CD4-positive, alpha-beta memory T cell (primary cell): ENCODE measurements around the gene RNF145. TPM values are rescaled to one million over a fixed set of nuclear protein-coding genes. Genes with fewer than 3 reads are reported as not detected.
A peak's percentile ranks its signal among the peaks of the same experiment; 100 is the strongest.

Experiments
- CTCF ChIA-PET: fragments of 350-600 bp; sonication (Branson Sonifier 250); formaldehyde crosslinking; loops from one replicate; lab custom pipeline; 2021; ENCODE audit warnings: inconsistent platforms; ENCODE audit not compliant: partially characterized antibody; lab: Charles Lee
- POLR2A ChIA-PET: fragments of 350-600 bp; sonication (Branson Sonifier 250); formaldehyde crosslinking; loops from one replicate; lab custom pipeline; 2021; ENCODE audit not compliant: partially characterized antibody; lab: Charles Lee
- DNase-seq, 5 donors: peaks; one replicate each; pipeline versions ENCODE4 v3.0.0 to v3.0.0-alpha.2; 2020 to 2022; ENCODE audit warnings: mixed read lengths in 1 of 5
- H3K27ac ChIP-seq: one replicate; pipeline ENCODE4 v1.7.0; 2013; ENCODE audit warnings: low read depth, low read length
- H3K27me3 ChIP-seq: 2 replicates; pipeline ENCODE4 v1.7.0; 2013; ENCODE audit warnings: mild to moderate bottlenecking, low read length, moderate library complexity; ENCODE audit not compliant: insufficient read depth
- H3K36me3 ChIP-seq: 2 replicates; pipeline ENCODE4 v1.7.0; 2013; ENCODE audit warnings: mild to moderate bottlenecking, low read length, moderate library complexity; ENCODE audit not compliant: insufficient read depth
- H3K4me1 ChIP-seq: 2 replicates; pipeline ENCODE4 v1.7.0; 2013; ENCODE audit warnings: mild to moderate bottlenecking, low read length, moderate library complexity; ENCODE audit not compliant: insufficient read depth
- H3K4me3 ChIP-seq, 2 donors: one replicate each; pipeline ENCODE4 v1.7.0; 2013; ENCODE audit warnings: low read length in 2 of 2, mild to moderate bottlenecking in 1 of 2
- H3K9me3 ChIP-seq, 2 donors: one replicate each; pipeline ENCODE4 v1.7.0; 2013; ENCODE audit warnings: low read length in 2 of 2, control low read depth in 1 of 2; ENCODE audit not compliant: control insufficient read depth in 1 of 2
- H3K27ac Mint-ChIP-seq, 7 donors: one replicate each; pipeline ENCODE4 v1.8.0; 2020 to 2021; ENCODE audit warnings: mixed read lengths in 7 of 7, mild to moderate bottlenecking in 6 of 7, inconsistent platforms in 3 of 7, moderate library complexity in 3 of 7
- H3K27me3 Mint-ChIP-seq, 2 donors: one replicate each; pipeline ENCODE4 v1.8.0; 2020 to 2021; ENCODE audit warnings: mixed read lengths in 2 of 2
- H3K36me3 Mint-ChIP-seq, 2 donors: one replicate each; pipeline ENCODE4 v1.8.0; 2020 to 2021; ENCODE audit warnings: mixed read lengths in 2 of 2, inconsistent platforms in 1 of 2, mild to moderate bottlenecking in 1 of 2
- H3K4me1 Mint-ChIP-seq, 4 donors: one replicate each; pipeline ENCODE4 v1.8.0; 2020 to 2021; ENCODE audit warnings: mixed read lengths in 4 of 4, mild to moderate bottlenecking in 1 of 4
- H3K4me3 Mint-ChIP-seq, 8 donors: one replicate each; pipeline ENCODE4 v1.8.0; 2020 to 2021; ENCODE audit warnings: mixed read lengths in 8 of 8, mild to moderate bottlenecking in 7 of 8, moderate library complexity in 6 of 8, inconsistent platforms in 3 of 8
- H3K9me3 Mint-ChIP-seq, 8 donors: one replicate each; pipeline ENCODE4 v1.8.0; 2020 to 2021; ENCODE audit warnings: mixed read lengths in 8 of 8, mild to moderate bottlenecking in 5 of 8, inconsistent platforms in 3 of 8, moderate library complexity in 1 of 8
- intact Hi-C: fragments of 100-400 bp; cut with micrococcal nuclease; formaldehyde crosslinking; loops from one replicate; pipeline ENCODE4 v1.15.1; 2023
- polyA plus RNA-seq, 2 donors: library from polyadenylated mRNA; unstranded; fragments of 300-500 nt; fragmentation: Illumina TruSeq; gene quantifications; one replicate each; pipeline ENCODE4 v1.2.3, GENCODE V29; 2021
- total RNA-seq, 2 experiments: library from RNA; stranded (reverse); gene quantifications; one replicate each; pipeline ENCODE4 v1.2.3, GENCODE V29; 2021

The RNF145 gene
- total and polyA plus RNA-seq, 4 experiments from 2014 or later = 13.1 to 67.8 (median 39.6) TPM

DNA sequence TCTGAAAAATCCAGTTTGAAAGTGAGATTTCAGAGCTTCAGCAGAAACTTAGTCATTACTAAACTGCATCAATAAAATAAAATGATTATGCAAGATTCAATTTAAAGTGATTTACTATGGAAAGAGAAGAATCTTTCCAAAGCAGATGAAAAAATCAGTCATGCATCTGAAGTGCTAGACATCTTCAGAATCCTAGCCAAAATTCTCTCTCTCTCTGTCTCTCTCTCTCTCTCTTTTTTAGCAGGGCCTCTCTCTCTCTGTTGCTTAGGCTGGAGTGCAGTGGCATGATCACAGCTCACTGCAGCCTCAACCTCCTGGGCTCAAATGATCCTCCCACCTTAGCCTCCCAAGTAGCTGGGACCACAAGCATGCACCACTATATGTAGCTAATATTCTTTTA, 35.5 kb upstream of the RNF145 start:
- Mint-ChIP-seq H3K27me3 (peaks cover 3 to 13% of the 10 kb centered on the region in 2 donors), H3K36me3 (no peaks in the 10 kb centered on the region), H3K27ac (no peak overlapping the region), H3K9me3 (no peaks in the 10 kb centered on the region), H3K4me3 (no peak overlapping the region), H3K4me1 (peaks cover 11 to 20% (median 13%) of the 10 kb centered on the region in 4 donors)
- Histone ChIP-seq H3K4me1 (peaks cover 15% of the 10 kb centered on the region), H3K27me3 (no peaks in the 10 kb centered on the region), H3K27ac (no peak overlapping the region), H3K36me3 (no peaks in the 10 kb centered on the region), H3K4me3 (no peak overlapping the region), H3K9me3 (no peaks in the 10 kb centered on the region)
- ChIA-PET POLR2A (interaction anchor here (0.9 kb wide), 1 partner anchor 38 kb away, joined by 3 read pairs; no protein-coding TSS in a partner anchor), CTCF (interaction anchor here (2.1 kb wide), 1 partner anchor 88 kb away, joined by 9 read pairs; no protein-coding TSS in a partner anchor)
- intact Hi-C loops = no loop called here
- DNase-seq = no peak

DNA sequence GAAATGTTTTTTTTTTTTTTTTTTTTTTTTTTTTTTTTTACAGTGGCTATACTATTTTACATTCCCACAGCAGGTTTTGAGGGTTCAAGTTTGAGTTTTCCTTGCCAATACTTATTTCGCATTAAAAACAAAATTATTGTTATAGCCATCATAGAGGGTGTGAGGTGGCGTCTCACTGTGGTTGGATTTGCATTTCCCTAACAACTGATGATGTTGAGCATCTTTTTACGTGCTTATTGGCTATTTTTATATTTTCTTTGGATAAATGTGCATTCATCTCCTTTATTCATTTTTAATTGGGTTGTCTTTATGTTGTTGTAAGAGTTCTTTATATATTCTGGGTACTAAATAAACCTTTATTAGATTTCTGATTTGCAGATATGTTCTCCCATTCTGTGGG, 34.8 kb upstream of the RNF145 start:
- H3K27ac ChIP-seq = no peak overlapping the region
- no peak overlapping the region for H3K4me3 ChIP-seq
- H3K27me3 ChIP-seq = no peaks in the 10 kb centered on the region
- intact Hi-C loops = no loop called here
- H3K4me1 ChIP-seq = peaks cover 15% of the 10 kb centered on the region
- no peak overlapping the region for H3K4me3 Mint-ChIP-seq
- POLR2A ChIA-PET = no interaction called here
- DNase-seq = no peak
- no peaks in the 10 kb centered on the region for H3K36me3 ChIP-seq
- peaks cover 11 to 20% (median 13%) of the 10 kb centered on the region in 4 donors for H3K4me1 Mint-ChIP-seq
- H3K9me3 Mint-ChIP-seq = no peaks in the 10 kb centered on the region
- H3K27me3 Mint-ChIP-seq = peaks cover 3 to 12% of the 10 kb centered on the region in 2 donors
- no peak overlapping the region for H3K27ac Mint-ChIP-seq
- H3K9me3 ChIP-seq = no peaks in the 10 kb centered on the region
- CTCF ChIA-PET = interaction anchor here (2.1 kb wide), 1 partner anchor 88 kb away, joined by 9 read pairs; no protein-coding TSS in a partner anchor
- no peaks in the 10 kb centered on the region for H3K36me3 Mint-ChIP-seq

GRCh38 chr5:159243385-159243784, 34.0 kb upstream of the RNF145 start:
- H3K27ac ChIP-seq = no peak overlapping the region
- H3K4me3 ChIP-seq = no peak overlapping the region
- ChIA-PET POLR2A (interaction anchor here (0.8 to 1.3 kb wide), 2 partner anchors 36 to 68 kb away, joined by 3 to 6 read pairs; no protein-coding TSS in a partner anchor), CTCF (interaction anchor here (1.4 to 1.7 kb wide), 2 partner anchors 42 to 86 kb away, joined by 3 to 6 read pairs; no protein-coding TSS in a partner anchor)
- Mint-ChIP-seq H3K4me3 (no peak overlapping the region), H3K9me3 (no peaks in the 10 kb centered on the region), H3K4me1 (peaks cover 11 to 20% (median 13%) of the 10 kb centered on the region in 4 donors), H3K27me3 (peaks cover 2 to 7% of the 10 kb centered on the region in 2 donors), H3K36me3 (no peaks in the 10 kb centered on the region), H3K27ac (no peak overlapping the region)
- intact Hi-C loops = loop anchor here (2.0 kb wide), 1 partner anchor 35 kb away; the partner anchor contains the start of gene RNF145
- no peaks in the 10 kb centered on the region for H3K27me3 ChIP-seq
- DNase-seq = no peak
- H3K36me3 ChIP-seq = no peaks in the 10 kb centered on the region
- H3K4me1 ChIP-seq = peaks cover 15% of the 10 kb centered on the region
- H3K9me3 ChIP-seq = no peaks in the 10 kb centered on the region

- H3K36me3 Mint-ChIP-seq = no peaks in the 10 kb centered on the region
- Histone ChIP-seq H3K36me3 (no peaks in the 10 kb centered on the region), H3K4me3 (no peak overlapping the region), H3K9me3 (no peaks in the 10 kb centered on the region), H3K4me1 (peaks cover 15% of the 10 kb centered on the region), H3K27ac (no peak overlapping the region), H3K27me3 (no peaks in the 10 kb centered on the region)
- H3K27me3 Mint-ChIP-seq = peaks cover 2 to 4% of the 10 kb centered on the region in 2 donors
- intact Hi-C loops = loop anchor here (2.0 kb wide), 1 partner anchor 34 kb away; the partner anchor contains the start of gene RNF145
- POLR2A ChIA-PET = interaction anchor here (0.8 to 1.3 kb wide), 3 partner anchors 19 to 67 kb away, joined by 3 to 6 read pairs (median 3); no protein-coding TSS in a partner anchor
- peak overlapping the region in 1 of 7 donors; percentile 44 for H3K27ac Mint-ChIP-seq
- DNase-seq = no peak
- H3K9me3 Mint-ChIP-seq = no peaks in the 10 kb centered on the region
- CTCF ChIA-PET = interaction anchor here (1.4 to 1.7 kb wide), 2 partner anchors 42 to 86 kb away, joined by 3 to 6 read pairs; no protein-coding TSS in a partner anchor
- peak overlapping the region in 1 of 8 donors; percentile 0 for H3K4me3 Mint-ChIP-seq
- peaks cover 11 to 20% (median 13%) of the 10 kb centered on the region in 4 donors for H3K4me1 Mint-ChIP-seq
These were observed 33.3 kb upstream of the RNF145 start for GRCh38 chr5:159242656-159243055.

GRCh38 chr5:159241946-159242552, 32.7 kb upstream of the RNF145 start:
- Histone ChIP-seq H3K4me3 (no peak overlapping the region), H3K27me3 (no peaks in the 10 kb centered on the region), H3K36me3 (no peaks in the 10 kb centered on the region), H3K27ac (no peak overlapping the region), H3K9me3 (no peaks in the 10 kb centered on the region), H3K4me1 (peaks cover 15% of the 10 kb centered on the region)
- Mint-ChIP-seq H3K9me3 (no peaks in the 10 kb centered on the region), H3K36me3 (no peaks in the 10 kb centered on the region), H3K4me3 (peak overlapping the region in 4 of 8 donors; percentile 2 to 34 (median 24)), H3K27ac (no peak overlapping the region), H3K27me3 (peaks cover 2 to 4% of the 10 kb centered on the region in 2 donors), H3K4me1 (peaks cover 11 to 20% (median 13%) of the 10 kb centered on the region in 4 donors)
- DNase-seq = no peak
- intact Hi-C loops = loop anchor here (2.0 kb wide), 1 partner anchor 33 kb away; the partner anchor contains the start of gene RNF145
- POLR2A ChIA-PET = interaction anchor here (1.0 kb wide), 1 partner anchor 20 kb away, joined by 3 read pairs; no protein-coding TSS in a partner anchor
- CTCF ChIA-PET = interaction anchor here (1.4 to 1.7 kb wide), 2 partner anchors 43 to 85 kb away, joined by 3 to 6 read pairs; no protein-coding TSS in a partner anchor

- no peak overlapping the region for H3K27ac Mint-ChIP-seq
- Histone ChIP-seq H3K4me1 (peaks cover 15% of the 10 kb centered on the region), H3K36me3 (no peaks in the 10 kb centered on the region), H3K27ac (no peak overlapping the region), H3K9me3 (no peaks in the 10 kb centered on the region), H3K27me3 (no peaks in the 10 kb centered on the region), H3K4me3 (no peak overlapping the region)
- ChIA-PET CTCF (interaction anchor here (1.0 kb wide), 1 partner anchor 84 kb away, joined by 3 read pairs; no protein-coding TSS in a partner anchor), POLR2A (no interaction called here)
- intact Hi-C loops = no loop called here
- H3K36me3 Mint-ChIP-seq = no peaks in the 10 kb centered on the region
- H3K9me3 Mint-ChIP-seq = no peaks in the 10 kb centered on the region
- no peaks in the 10 kb centered on the region for H3K27me3 Mint-ChIP-seq
- peaks cover 11 to 20% (median 13%) of the 10 kb centered on the region in 4 donors for H3K4me1 Mint-ChIP-seq
- no peak overlapping the region for H3K4me3 Mint-ChIP-seq
- no peak for DNase-seq
These were observed 31.0 kb upstream of the RNF145 start for GRCh38 chr5:159240301-159240870.
